Transverse colon (tissue), 4 donors: Measurements from ENCODE around the gene IL4. TPM values are rescaled to one million over a fixed set of nuclear protein-coding genes. Genes with fewer than 3 reads are reported as not detected.
"Not testable (repeated sequence)": the region's sequence is repeated elsewhere in the genome, so short reads cannot be mapped to it uniquely, and the experiment has no call there.

Source experiments
- DNase-seq: peaks from one replicate; pipeline ENCODE4 v3.0.0-alpha.2; 2019
- H3K27ac ChIP-seq, 4 donors: fragments of 200-600 bp; sonication (generic); 2 replicates each; pipeline ENCODE4 v1.5.1; 2016 to 2018; ENCODE audit warnings: inconsistent platforms in 4 of 4
- H3K27me3 ChIP-seq: fragments of 200-600 bp; sonication (generic); 2 replicates; pipeline ENCODE4 v1.5.1; 2017; ENCODE audit warnings: inconsistent platforms
- H3K36me3 ChIP-seq, 4 donors: fragments of 200-600 bp; sonication (generic); 2 replicates each; pipeline ENCODE4 v1.5.1; 2017 to 2019; ENCODE audit warnings: inconsistent platforms in 4 of 4
- H3K4me1 ChIP-seq, 4 donors: fragments of 200-600 bp; sonication (generic); 2 replicates each; pipeline ENCODE4 v1.5.1; 2017 to 2020; ENCODE audit warnings: inconsistent platforms in 4 of 4
- H3K4me3 ChIP-seq, 4 donors: fragments of 200-600 bp; sonication (generic); 1 replicate in 1 of 4; 2 replicates in 3 of 4; pipeline versions ENCODE4 v1.5.1 to v1.6.1; 2017 to 2019; ENCODE audit warnings: inconsistent platforms in 4 of 4
- H3K9me3 ChIP-seq, 2 donors: fragments of 200-600 bp; sonication (generic); 2 replicates each; pipeline ENCODE4 v1.5.1; 2017 to 2019; ENCODE audit warnings: inconsistent platforms in 2 of 2
- CTCF ChIP-seq, 5 experiments: fragments of 200-600 bp in 3 of 5; fragments of 450-650 bp in 2 of 5; sonication (generic) in 3 of 5; IDR thresholded peaks; 1 replicate in 2 of 5; 2 replicates in 3 of 5; pipeline ENCODE4 v1.5.1; 2016 to 2017; ENCODE audit warnings: antibody characterized with exemption in 5 of 5, inconsistent platforms in 3 of 5, mild to moderate bottlenecking in 2 of 5, moderate library complexity in 1 of 5
- EP300 ChIP-seq: sonication (generic); formaldehyde crosslinking; IDR thresholded peaks from one replicate; pipeline ENCODE4 v1.6.1; 2017; ENCODE audit warnings: antibody characterized with exemption, low read depth
- POLR2A ChIP-seq: fragments of 450-650 bp; IDR thresholded peaks from one replicate; pipeline ENCODE4 v1.6.1; 2016; ENCODE audit warnings: antibody characterized with exemption, mild to moderate bottlenecking, moderate library complexity
- POLR2AphosphoS5 ChIP-seq, 3 donors: sonication (generic); formaldehyde crosslinking; IDR thresholded peaks; one replicate each; pipeline ENCODE4 v1.6.1; 2016; ENCODE audit warnings: antibody characterized with exemption in 3 of 3
- WGBS, 2 donors: methylation state at CpG; one replicate each; pipeline ENCODE4 v1.1.5; 2018; ENCODE audit warnings: low coverage in 1 of 2; 5-methylcytosine and 5-hydroxymethylcytosine counted together
- in situ Hi-C, 4 donors: fragments of 200-750 bp; cut with MboI; loops; one replicate each; pipeline versions ENCODE4 v1.15.0 to v1.15.1; 2017; ENCODE audit warnings: low sequenced_read_pairs in 3 of 4, low pct_ligation_motif_present in 1 of 4, low pct_unique_long_range_greater_than_20kb in 1 of 4
- intact Hi-C: fragments of 100-400 bp; cut with DNase I; formaldehyde crosslinking; loops from one replicate; pipeline ENCODE4 v1.15.1; 2023; ENCODE audit warnings: low total_unique reads
- total RNA-seq, 4 donors: library from RNA; depleted of rRNA; stranded (reverse); fragments of >200 nt; gene quantifications; one replicate each; pipeline ENCODE4 v1.1.0, GENCODE V29; 2016

The IL4 gene
- total RNA-seq = not detected

GRCh38 chr5:132673939-132674630 lies at the start of gene IL4:
Gene IL4 (plus strand): TSS chr5:132673989. CDS start chr5:132674051, 62 bp downstream.
- H3K27ac ChIP-seq = peak within 1 kb of the TSS; percentile 55 to 71 (median 68)
- intact Hi-C loops = no loop called here
- DNase-seq = no peak
- no peak for TF ChIP-seq POLR2AphosphoS5 (IDR thresholded peaks at IDR 0.05)
- TF ChIP-seq EP300 = no peak
- no peak for TF ChIP-seq CTCF (IDR thresholded peaks at IDR 0.05)
- TF ChIP-seq POLR2A = no peak
- H3K36me3 ChIP-seq = no peaks in the 10 kb centered on the region
- peaks cover 0 to 10% (median 2%) of the 10 kb centered on the region in 4 donors for H3K4me1 ChIP-seq
- H3K9me3 ChIP-seq = no peaks in the 10 kb centered on the region
- no peak within 1 kb of the TSS for H3K4me3 ChIP-seq
- WGBS, 2 donors = 80 to 87% methylated on average over 8 to 14 of the region's 14 CpGs
- H3K27me3 ChIP-seq = no peaks in the 10 kb centered on the region
- in situ Hi-C loops = no loop called here

- intact Hi-C loops (no loop called here), in situ Hi-C loops (no loop called here)
- no peak for DNase-seq
- no peak for TF ChIP-seq POLR2AphosphoS5 (IDR thresholded peaks at IDR 0.05)
- no peak for TF ChIP-seq EP300
- no peak for TF ChIP-seq POLR2A
- TF ChIP-seq CTCF (IDR thresholded peaks at IDR 0.05) = no peak
- Histone ChIP-seq H3K4me1 (peaks cover 0 to 2% (median 0%) of the 10 kb centered on the region in 4 donors), H3K27me3 (no peaks in the 10 kb centered on the region), H3K27ac (peak overlapping the region in 2 of 4 donors; percentile 30 to 35), H3K9me3 (no peaks in the 10 kb centered on the region), H3K36me3 (peaks cover 0 to 3% (median 0%) of the 10 kb centered on the region in 4 donors), H3K4me3 (no peak overlapping the region)
- 64 to 72% methylated on average over 2 of the region's 2 CpGs for WGBS, 2 donors
Measured at GRCh38 chr5:132627470-132627869, 46.3 kb upstream of the IL4 start.

- TF ChIP-seq CTCF (IDR thresholded peaks at IDR 0.05) = no peak
- TF ChIP-seq POLR2A = no peak
- TF ChIP-seq POLR2AphosphoS5 (IDR thresholded peaks at IDR 0.05) = no peak
- no peak for TF ChIP-seq EP300
- Histone ChIP-seq H3K36me3 (peaks cover 0 to 3% (median 0%) of the 10 kb centered on the region in 4 donors), H3K27me3 (no peaks in the 10 kb centered on the region), H3K9me3 (no peaks in the 10 kb centered on the region), H3K4me1 (no peaks in the 10 kb centered on the region), H3K4me3 (no peak overlapping the region), H3K27ac (no peak overlapping the region)
- in situ Hi-C loops = no loop called here
- WGBS, 2 donors = 90 to 95% methylated on average over 2 of the region's 2 CpGs
- no peak for DNase-seq
- intact Hi-C loops = no loop called here
Measured at GRCh38 chr5:132628814-132629213, 45.0 kb upstream of the IL4 start.

- no peaks in the 10 kb centered on the region for H3K27me3 ChIP-seq
- WGBS, 2 donors = 77 to 79% methylated on average over 3 to 5 of the region's 5 CpGs
- no peak for TF ChIP-seq EP300
- no peak for TF ChIP-seq CTCF (IDR thresholded peaks at IDR 0.05)
- TF ChIP-seq POLR2AphosphoS5 (IDR thresholded peaks at IDR 0.05) = no peak
- no peak for TF ChIP-seq POLR2A
- in situ Hi-C loops = no loop called here
- peaks cover 0 to 3% (median 0%) of the 10 kb centered on the region in 4 donors for H3K36me3 ChIP-seq
- no peak for DNase-seq
- H3K4me3 ChIP-seq = no peak overlapping the region
- H3K4me1 ChIP-seq = no peaks in the 10 kb centered on the region
- no peak overlapping the region for H3K27ac ChIP-seq
- H3K9me3 ChIP-seq = no peaks in the 10 kb centered on the region
- intact Hi-C loops = no loop called here
Measured at GRCh38 chr5:132629230-132629944, 44.4 kb upstream of the IL4 start.

- H3K27me3 ChIP-seq, H3K27ac ChIP-seq, H3K4me3 ChIP-seq, H3K9me3 ChIP-seq, intact Hi-C loops, DNase-seq, H3K4me1 ChIP-seq, in situ Hi-C loops: not testable (repeated sequence)
- peaks cover 0 to 16% (median 7%) of the 10 kb centered on the region in 4 donors for H3K36me3 ChIP-seq
- WGBS, 2 donors = 93 to 97% methylated on average over 4 of the region's 4 CpGs
Measured at GRCh38 chr5:132633587-132633986, 40.2 kb upstream of the IL4 start.
